SK-N-SH treated with all-trans-retinoic acid at 6 μM for 48 hours (cell line): ENCODE data around the gene VPS35L.

Source experiments
- ATAC-seq: fragments of 200-7000 bp; cut with Tn5 transposase; 3 replicates; pipeline ENCODE4 v1.9.1; 2020; ENCODE audit warnings: mild to moderate bottlenecking, moderate library complexity
- ARNTL ChIP-seq: fragments of 450-650 bp; formaldehyde crosslinking; IDR thresholded peaks from 2 replicates; pipeline ENCODE4 v1.5.0; 2020; ENCODE audit warnings: low read depth, mild to moderate bottlenecking, moderate library complexity, borderline replicate concordance
- BACH2 ChIP-seq: fragments of 250-450 bp; sonication (Bioruptor Pico); IDR thresholded peaks from 2 replicates; pipeline ENCODE4 v1.9.0; 2021; ENCODE audit warnings: mild to moderate bottlenecking, borderline replicate concordance
- CSDC2 ChIP-seq: fragments of 250-450 bp; sonication (Bioruptor Pico); IDR thresholded peaks from 2 replicates; pipeline ENCODE4 v1.5.0; 2020; ENCODE audit warnings: mild to moderate bottlenecking, moderate library complexity
- CSRNP3 ChIP-seq: fragments of 250-450 bp; sonication (Bioruptor Pico); IDR thresholded peaks from 2 replicates; pipeline ENCODE4 v1.5.1; 2021; ENCODE audit warnings: mild to moderate bottlenecking, moderate library complexity
- ESRRG ChIP-seq: fragments of 250-450 bp; sonication (Bioruptor Pico); IDR thresholded peaks from 2 replicates; pipeline ENCODE4 v1.6.1; 2021; ENCODE audit warnings: mild to moderate bottlenecking
- GLIS3 ChIP-seq: fragments of 250-450 bp; sonication (Bioruptor Pico); IDR thresholded peaks from 2 replicates; pipeline ENCODE4 v1.5.0; 2020; ENCODE audit warnings: mild to moderate bottlenecking, moderate library complexity
- ISL1 ChIP-seq: fragments of 250-450 bp; sonication (Bioruptor Pico); IDR thresholded peaks from 2 replicates; pipeline ENCODE4 v2.1.2; 2022; ENCODE audit warnings: mild to moderate bottlenecking, moderate library complexity
- OSR1 ChIP-seq: fragments of 250-450 bp; sonication (Bioruptor Pico); IDR thresholded peaks from 2 replicates; pipeline ENCODE4 v1.8.0; 2022; ENCODE audit warnings: moderate library complexity, mild to moderate bottlenecking, inconsistent platforms
- PPARA ChIP-seq: fragments of 250-450 bp; sonication (Bioruptor Pico); IDR thresholded peaks from 2 replicates; pipeline ENCODE4 v1.5.0; 2020; ENCODE audit warnings: mild to moderate bottlenecking, borderline replicate concordance
- RARB ChIP-seq: fragments of 250-450 bp; sonication (Bioruptor Pico); IDR thresholded peaks from 2 replicates; pipeline ENCODE4 v1.8.0; 2021; ENCODE audit warnings: mild to moderate bottlenecking, moderate library complexity
- SNAI2 ChIP-seq: fragments of 250-450 bp; sonication (Bioruptor Pico); IDR thresholded peaks from 2 replicates; pipeline ENCODE4 v1.5.0; 2020; ENCODE audit warnings: mild to moderate bottlenecking, moderate library complexity
- TCF4 ChIP-seq: fragments of 250-450 bp; sonication (Bioruptor Pico); IDR thresholded peaks from 2 replicates; pipeline ENCODE4 v1.8.0; 2021; ENCODE audit warnings: mild to moderate bottlenecking, moderate library complexity, borderline replicate concordance
- TOX ChIP-seq: fragments of 250-450 bp; sonication (Bioruptor Pico); IDR thresholded peaks from 2 replicates; pipeline ENCODE4 v1.8.0; 2021; ENCODE audit warnings: mild to moderate bottlenecking, moderate library complexity, borderline replicate concordance
- TSHZ2 ChIP-seq: fragments of 250-450 bp; sonication (Bioruptor Pico); IDR thresholded peaks from 2 replicates; pipeline ENCODE4 v1.5.0; 2020; ENCODE audit warnings: mild to moderate bottlenecking, moderate library complexity
- ZC3H10 ChIP-seq: fragments of 250-450 bp; sonication (Bioruptor Pico); IDR thresholded peaks from 2 replicates; pipeline ENCODE4 v1.5.1; 2021; ENCODE audit warnings: mild to moderate bottlenecking, moderate library complexity
- ZFP3 ChIP-seq: fragments of 250-450 bp; sonication (Bioruptor Pico); IDR thresholded peaks from 2 replicates; pipeline ENCODE4 v1.5.0; 2020; ENCODE audit warnings: mild to moderate bottlenecking, moderate library complexity
- ZNF565 ChIP-seq: fragments of 450-650 bp; formaldehyde crosslinking; conservative IDR thresholded peaks from 2 replicates; pipeline ENCODE4 v1.5.0; 2020; ENCODE audit warnings: low read depth, mild to moderate bottlenecking, moderate library complexity
- ZNF70 ChIP-seq: fragments of 450-650 bp; formaldehyde crosslinking; IDR thresholded peaks from 2 replicates; pipeline ENCODE4 v1.5.0; 2020; ENCODE audit warnings: mild to moderate bottlenecking, moderate library complexity
- ZNF8 ChIP-seq: fragments of 450-650 bp; formaldehyde crosslinking; IDR thresholded peaks from 2 replicates; pipeline ENCODE4 v1.5.0; 2020; ENCODE audit warnings: mild to moderate bottlenecking, moderate library complexity
- TF ChIP-seq, protein P1 (sequence below): fragments of 250-450 bp; sonication (Bioruptor Pico); IDR thresholded peaks from 2 replicates; pipeline ENCODE4 v1.8.0; 2021; ENCODE audit warnings: low read depth, mild to moderate bottlenecking, moderate library complexity, borderline replicate concordance
- TF ChIP-seq, protein P2 (sequence below): fragments of 250-450 bp; sonication (Bioruptor Pico); IDR thresholded peaks from 2 replicates; pipeline ENCODE4 v1.5.1; 2020; ENCODE audit warnings: low read depth, mild to moderate bottlenecking, moderate library complexity
- TF ChIP-seq, protein P3 (sequence below): fragments of 250-450 bp; sonication (Bioruptor Pico); IDR thresholded peaks from 2 replicates; pipeline ENCODE4 v1.8.0; 2020; ENCODE audit warnings: mild to moderate bottlenecking, moderate library complexity, borderline replicate concordance

The VPS35L gene

DNA sequence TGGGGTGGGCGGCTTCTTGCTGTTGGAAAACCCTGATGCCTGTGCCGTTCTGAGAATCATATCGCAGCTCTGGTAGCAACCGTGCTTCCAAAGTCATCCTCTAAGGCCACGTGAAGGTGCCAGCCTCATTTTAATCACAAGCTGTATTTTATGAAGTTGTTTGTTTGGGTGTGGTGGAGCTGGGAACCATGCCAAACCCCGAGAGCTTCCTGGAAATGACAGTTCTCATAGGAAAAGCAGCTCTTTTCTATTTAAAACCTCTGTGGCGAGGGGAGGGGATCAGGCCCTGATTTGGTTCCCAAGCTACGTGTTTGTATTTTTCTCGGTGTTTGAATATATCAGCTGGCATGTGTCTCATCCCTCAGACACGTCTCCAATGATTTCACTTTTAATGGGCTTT lies 140.8 kb downstream of the VPS35L start:
- peak; percentile 13 for ATAC-seq
- TF ChIP-seq SNAI2 (CRISPR knock-in tag) (no peak), GLIS3 (no peak), TOX (CRISPR knock-in tag) (no peak; the same call in 1 of the 2 replicates), ISL1 (no peak), ARNTL (no peak), ZNF8 (CRISPR knock-in tag) (no peak), CSRNP3 (CRISPR knock-in tag) (no peak), CSDC2 (CRISPR knock-in tag) (no peak), ZNF565 (no peak), TSHZ2 (CRISPR knock-in tag) (no peak), ESRRG (CRISPR knock-in tag) (no peak), ZNF70 (no peak), ZFP3 (CRISPR knock-in tag) (no peak), OSR1 (CRISPR knock-in tag) (no peak), TCF4 (CRISPR knock-in tag) (no peak), ZC3H10 (CRISPR knock-in tag) (no peak)
- TF ChIP-seq, protein P1, sequence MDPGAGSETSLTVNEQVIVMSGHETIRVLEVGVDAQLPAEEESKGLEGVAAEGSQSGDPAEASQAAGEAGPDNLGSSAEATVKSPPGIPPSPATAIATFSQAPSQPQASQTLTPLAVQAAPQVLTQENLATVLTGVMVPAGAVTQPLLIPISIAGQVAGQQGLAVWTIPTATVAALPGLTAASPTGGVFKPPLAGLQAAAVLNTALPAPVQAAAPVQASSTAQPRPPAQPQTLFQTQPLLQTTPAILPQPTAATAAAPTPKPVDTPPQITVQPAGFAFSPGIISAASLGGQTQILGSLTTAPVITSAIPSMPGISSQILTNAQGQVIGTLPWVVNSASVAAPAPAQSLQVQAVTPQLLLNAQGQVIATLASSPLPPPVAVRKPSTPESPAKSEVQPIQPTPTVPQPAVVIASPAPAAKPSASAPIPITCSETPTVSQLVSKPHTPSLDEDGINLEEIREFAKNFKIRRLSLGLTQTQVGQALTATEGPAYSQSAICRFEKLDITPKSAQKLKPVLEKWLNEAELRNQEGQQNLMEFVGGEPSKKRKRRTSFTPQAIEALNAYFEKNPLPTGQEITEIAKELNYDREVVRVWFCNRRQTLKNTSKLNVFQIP (CRISPR knock-in tag): no peak
- TF ChIP-seq, protein P2, sequence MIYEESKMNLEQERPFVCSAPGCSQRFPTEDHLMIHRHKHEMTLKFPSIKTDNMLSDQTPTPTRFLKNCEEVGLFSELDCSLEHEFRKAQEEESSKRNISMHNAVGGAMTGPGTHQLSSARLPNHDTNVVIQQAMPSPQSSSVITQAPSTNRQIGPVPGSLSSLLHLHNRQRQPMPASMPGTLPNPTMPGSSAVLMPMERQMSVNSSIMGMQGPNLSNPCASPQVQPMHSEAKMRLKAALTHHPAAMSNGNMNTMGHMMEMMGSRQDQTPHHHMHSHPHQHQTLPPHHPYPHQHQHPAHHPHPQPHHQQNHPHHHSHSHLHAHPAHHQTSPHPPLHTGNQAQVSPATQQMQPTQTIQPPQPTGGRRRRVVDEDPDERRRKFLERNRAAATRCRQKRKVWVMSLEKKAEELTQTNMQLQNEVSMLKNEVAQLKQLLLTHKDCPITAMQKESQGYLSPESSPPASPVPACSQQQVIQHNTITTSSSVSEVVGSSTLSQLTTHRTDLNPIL (CRISPR knock-in tag): no peak

GRCh38 chr16:19696961-19697360 lies 141.5 kb downstream of the VPS35L start:
- ATAC-seq: no peak
- TF ChIP-seq TSHZ2 (CRISPR knock-in tag) (no peak), ZC3H10 (CRISPR knock-in tag) (no peak), CSRNP3 (CRISPR knock-in tag) (no peak), RARB (no peak), GLIS3 (no peak), ZNF70 (no peak), BACH2 (CRISPR knock-in tag) (no peak), PPARA (CRISPR knock-in tag) (no peak), SNAI2 (CRISPR knock-in tag) (no peak)
- TF ChIP-seq, protein P2 (CRISPR knock-in tag): no peak
- TF ChIP-seq, protein P3, sequence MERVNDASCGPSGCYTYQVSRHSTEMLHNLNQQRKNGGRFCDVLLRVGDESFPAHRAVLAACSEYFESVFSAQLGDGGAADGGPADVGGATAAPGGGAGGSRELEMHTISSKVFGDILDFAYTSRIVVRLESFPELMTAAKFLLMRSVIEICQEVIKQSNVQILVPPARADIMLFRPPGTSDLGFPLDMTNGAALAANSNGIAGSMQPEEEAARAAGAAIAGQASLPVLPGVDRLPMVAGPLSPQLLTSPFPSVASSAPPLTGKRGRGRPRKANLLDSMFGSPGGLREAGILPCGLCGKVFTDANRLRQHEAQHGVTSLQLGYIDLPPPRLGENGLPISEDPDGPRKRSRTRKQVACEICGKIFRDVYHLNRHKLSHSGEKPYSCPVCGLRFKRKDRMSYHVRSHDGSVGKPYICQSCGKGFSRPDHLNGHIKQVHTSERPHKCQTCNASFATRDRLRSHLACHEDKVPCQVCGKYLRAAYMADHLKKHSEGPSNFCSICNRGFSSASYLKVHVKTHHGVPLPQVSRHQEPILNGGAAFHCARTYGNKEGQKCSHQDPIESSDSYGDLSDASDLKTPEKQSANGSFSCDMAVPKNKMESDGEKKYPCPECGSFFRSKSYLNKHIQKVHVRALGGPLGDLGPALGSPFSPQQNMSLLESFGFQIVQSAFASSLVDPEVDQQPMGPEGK (CRISPR knock-in tag): no peak
- TF ChIP-seq, protein P1 (CRISPR knock-in tag): no peak
- TF ChIP-seq, all 23 proteins: peak for 0
